ENCODE data around the gene HIVEP2.

HIVEP2 gene

DNA sequence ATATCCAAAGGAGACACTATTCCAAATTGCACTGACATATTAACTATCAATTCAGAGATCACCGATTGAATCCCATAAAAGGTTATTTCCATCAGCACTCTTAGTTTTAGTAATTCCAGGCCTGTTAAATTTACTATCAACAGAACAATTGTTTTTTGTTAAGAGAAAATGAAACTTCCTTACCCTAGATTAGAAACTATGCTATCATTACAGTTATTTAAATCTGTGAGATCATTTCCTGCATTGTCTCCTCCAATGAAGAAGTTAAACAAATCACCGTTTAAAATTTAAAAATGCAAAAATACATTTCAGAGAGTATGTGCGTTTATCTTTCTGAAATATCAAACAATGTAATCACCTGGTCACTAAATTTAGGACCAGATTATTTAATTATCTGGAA lies 57.5 kb downstream of the HIVEP2 start:
- no peak for DNase-seq

DNA sequence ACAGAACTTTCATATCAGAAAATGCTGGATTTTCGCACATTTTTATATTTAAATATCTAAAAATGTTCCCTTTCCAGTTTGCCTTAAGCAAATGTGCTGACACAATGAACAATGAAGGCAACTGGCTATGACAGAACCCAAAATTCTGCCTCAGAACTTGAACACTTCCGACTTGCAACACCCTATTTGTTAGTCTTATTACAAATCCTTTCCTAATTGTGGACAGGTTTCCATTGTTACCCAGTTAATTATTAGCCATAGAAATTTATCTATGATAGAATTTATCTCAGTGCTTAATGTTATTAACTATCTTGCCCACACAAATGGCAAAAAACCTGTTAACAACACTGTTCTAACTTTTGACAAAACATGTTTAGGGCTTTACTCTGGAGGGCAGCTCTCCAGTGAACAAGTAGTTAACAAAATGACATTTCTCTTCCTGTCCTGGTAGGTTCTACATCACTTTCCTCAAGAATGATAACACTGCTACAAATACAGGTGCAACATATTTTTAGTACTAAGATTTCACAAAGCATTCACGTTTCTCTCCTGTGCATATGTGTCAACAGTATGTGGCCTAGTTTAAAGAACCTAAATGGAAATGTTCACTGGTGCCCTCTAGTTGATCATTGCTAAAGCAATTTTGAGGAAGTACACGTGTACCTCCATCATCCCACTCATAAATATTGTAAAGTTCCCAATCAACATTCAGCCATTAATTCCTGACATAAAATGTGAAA lies 58.4 kb downstream of the HIVEP2 start:
- DNase-seq = no peak

DNA sequence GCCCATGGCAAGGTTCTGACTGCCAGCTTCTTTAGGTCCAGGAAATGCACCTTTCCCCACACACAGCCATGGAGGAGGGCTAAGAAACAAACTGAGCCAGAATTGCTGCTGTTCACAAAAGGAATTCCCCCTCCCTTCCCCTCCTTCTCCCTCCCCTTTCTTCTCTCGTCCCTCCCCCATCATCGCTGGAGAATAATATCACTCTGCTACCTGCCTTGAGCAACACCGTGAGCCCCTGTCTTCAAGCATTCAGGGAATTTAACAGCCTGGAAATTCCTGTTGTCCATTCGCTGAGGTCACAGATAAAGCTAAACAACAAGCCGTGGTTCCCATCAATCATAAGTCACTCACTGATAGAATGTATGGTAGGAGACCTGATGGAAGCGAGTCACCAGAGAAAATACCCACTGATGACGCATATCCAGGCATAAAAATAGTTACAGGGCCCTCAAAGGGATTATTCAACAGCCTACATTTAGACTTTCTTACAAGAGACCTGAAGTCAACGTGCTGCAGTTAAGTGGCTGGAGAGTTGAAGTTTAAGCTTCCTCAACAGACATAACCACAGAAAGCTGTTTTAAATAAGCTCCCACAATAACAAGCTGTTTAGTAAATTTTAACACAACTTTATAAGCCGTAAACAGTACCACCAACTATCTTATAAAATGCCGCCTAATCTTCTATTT lies 59.7 kb downstream of the HIVEP2 start:
- no peak for DNase-seq

DNA sequence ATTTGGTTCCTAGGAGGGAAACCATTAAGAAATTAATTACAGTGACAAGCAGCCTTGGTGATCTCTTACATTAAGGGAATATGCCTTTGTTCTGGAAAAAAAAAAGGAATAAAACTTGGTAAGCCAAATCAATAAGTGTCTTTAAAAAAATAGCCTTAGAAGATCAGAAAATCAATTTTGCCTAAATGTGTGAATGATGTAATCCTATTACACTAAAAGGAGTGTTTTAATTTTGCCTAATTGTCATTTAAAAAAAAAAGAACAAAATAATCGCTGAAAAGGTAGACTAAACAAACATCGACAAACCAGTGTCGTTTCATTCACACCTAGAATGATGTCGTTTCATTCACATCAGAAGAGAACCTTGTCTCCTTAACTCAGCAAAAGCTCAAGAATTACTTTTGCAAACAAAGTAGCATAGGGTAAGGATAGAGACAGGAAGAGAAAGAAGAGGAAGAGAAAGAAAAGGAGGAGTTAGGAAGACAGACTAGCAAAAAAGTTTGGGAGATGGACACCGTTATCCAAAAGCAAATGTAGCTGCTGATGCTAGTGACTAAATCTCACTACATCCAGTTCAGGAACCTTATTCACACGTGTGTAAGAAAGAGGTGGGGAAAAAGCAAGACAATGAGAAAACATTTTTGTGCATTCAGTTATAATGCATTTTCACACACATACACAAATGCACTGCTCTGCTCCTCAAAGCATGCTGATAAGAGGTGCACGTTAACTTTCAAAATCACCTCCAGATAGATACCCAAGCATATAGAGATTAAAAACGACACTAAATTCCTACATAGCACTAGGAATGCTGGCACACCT lies 60.6 kb downstream of the HIVEP2 start:
- DNase-seq = no peak

DNA sequence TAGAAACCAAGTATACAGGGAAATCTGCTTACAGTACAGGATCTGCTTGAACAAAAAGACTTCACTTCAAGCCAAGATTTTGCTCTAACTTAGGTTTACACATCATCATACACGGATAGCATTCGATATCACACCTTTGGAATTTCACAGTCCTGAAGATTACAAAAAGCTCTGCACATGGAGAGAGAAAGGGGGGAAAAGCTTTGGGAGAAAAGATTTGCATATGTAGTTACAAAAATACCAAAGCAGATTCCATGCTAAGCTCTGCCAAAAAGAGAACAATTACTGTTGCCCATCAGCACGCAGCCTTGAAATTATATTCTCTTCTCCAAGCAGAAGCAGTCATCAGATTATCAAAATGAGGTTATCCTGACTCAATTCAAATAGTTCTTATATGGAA lies 62.0 kb downstream of the HIVEP2 start:
- no peak for DNase-seq

DNA sequence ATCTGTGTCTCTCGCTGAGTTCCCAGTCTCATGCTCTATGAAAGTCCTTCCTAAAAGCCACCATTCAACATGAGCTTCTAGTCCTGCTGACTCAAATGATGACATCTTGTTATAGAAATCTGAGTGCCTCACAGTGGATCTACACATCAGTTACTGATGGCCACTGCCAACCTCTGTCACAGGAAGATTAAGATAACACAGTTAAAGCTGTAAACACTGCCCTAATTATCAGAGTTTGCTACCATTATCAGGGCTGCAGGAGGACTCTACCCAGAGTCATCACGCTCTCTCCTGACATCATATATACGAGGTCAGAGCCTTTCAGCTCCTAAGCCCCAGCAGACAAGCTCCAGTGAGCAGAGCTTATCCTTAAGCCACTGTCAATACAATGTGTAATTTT lies 63.2 kb downstream of the HIVEP2 start:
- DNase-seq = no peak

DNA sequence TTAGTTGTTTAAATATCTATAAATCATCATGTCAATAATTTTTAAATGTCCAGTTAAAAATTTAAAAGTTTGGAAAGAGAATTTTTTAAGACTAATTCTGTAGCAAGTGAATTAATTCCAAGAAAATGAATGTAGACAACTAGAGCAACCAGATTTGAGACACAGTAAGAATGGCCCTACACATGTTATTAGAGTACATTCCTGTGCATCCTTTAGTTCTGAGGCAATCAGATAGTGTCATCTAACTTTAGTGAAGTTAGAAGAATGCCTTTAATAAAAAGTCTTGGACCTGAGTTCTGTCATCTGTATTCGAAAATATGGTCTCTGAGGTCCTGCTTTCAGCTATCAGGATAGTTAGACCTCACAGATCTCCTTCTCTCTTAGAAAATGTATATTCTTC lies 63.7 kb downstream of the HIVEP2 start:
- no peak for DNase-seq

DNA sequence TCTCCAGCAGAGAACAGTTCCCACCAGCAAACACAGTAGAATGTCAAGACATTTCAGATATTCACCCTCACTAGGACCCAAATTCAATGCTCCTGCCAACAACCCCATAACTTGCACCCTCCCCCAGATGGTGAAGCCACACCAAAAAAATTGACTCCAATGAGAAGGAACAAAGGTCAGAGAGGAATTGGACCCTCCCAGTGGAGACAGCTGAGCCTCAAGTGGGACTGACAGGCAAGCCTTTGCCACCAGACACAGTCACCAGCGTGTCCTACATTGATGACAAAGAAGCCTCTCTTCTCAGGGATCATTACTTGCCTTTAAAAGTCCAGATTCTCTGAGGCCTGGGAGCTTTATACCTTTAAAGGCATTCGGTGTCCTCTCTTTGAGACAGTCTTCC lies 64.8 kb downstream of the HIVEP2 start:
- no peak for DNase-seq

DNA sequence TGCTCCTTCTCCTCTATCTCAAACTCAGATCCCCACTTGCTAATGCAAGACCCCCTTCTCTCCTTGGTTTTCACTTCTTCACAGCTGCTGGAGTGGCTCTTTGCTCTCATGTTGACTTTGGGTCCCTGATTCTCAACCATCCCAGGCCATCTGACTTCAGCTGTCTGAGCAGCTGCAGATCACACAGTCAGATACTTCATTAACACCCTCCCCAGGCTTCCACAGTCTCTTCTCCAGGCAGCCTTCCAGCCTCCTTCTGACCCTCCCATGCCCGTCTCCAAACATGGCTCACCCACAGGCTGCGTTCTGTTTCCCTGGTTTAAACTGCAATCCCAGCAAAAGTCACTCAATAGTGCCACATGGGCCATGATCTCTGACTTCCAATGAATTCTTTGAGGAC lies 65.4 kb downstream of the HIVEP2 start:
- DNase-seq = no peak

DNA sequence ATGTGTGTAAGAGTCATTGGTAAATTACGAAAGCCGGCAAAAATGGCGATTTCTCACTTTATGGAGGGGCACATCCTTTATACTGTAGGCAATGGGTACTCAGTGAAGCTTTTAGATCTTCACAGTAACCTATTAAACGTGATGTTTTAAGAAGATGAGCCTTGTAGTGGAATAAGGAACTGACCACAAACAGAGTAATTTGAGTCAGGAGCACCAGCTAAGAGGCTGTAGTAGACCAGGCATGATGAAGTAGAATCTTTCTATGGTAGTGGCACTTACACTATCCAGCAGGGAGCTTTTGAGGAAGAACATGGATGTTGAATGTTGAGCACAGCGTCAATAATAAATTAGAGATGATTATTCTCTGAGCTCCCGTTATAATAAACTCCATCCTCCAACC lies 65.9 kb downstream of the HIVEP2 start:
- no peak for DNase-seq

DNA sequence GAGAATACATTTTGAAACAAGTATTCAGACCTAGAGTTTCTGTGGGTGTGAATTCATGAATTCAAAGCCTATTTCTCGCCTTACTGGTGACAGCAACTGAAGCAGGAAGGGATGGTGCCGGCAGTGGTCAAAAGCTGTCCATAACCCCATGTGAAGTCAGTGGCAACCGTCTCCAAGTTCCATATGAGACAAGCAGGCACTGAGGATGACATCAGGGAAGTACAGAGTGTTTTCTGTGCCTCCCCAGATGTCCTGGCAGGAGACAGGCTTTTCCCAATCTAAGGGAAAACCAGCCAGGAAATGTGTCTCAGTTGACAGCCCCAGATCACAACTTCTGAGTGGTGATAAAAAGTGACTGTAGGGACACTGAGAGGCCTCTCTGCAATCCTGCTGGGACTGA lies 66.6 kb downstream of the HIVEP2 start:
- no peak for DNase-seq

DNA sequence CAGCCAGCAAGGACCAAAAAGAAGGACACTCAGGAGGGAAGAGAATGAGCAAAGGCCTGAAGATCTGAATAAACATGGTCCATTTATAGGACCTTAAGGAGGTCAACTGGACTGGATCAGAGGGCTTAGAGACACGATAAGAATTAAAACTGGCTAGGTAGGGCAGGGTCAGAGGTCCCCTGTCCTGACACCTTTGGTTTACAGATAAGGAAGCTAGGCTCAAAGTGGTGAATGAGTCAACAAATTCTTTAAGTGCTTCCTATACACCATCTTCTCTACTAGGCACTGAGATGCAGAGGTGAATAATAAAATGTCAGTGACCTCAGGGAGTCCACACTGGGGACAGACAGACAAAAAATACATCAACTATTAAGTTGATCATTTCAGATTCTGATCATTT lies 70.3 kb downstream of the HIVEP2 start:
- no peak for DNase-seq

DNA sequence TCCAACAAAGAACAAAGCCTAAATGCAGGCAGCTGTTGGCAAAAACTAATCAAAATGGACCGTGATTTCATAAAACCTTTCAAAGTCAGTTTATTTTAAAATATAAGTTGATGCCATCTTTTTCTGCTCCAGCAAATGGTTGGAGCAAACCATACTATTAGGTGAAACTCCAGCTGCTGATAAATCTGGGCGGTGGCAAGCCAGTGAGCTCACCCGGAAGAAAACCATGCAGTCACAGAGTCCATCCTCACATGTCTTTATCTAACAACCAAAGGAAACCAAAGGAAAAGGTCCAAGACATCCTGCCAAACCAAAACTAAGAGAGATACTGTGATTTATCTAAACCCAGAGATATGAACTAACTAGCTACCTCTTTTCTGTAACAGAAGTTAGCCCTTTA lies 72.6 kb downstream of the HIVEP2 start:
- no peak for DNase-seq

DNA sequence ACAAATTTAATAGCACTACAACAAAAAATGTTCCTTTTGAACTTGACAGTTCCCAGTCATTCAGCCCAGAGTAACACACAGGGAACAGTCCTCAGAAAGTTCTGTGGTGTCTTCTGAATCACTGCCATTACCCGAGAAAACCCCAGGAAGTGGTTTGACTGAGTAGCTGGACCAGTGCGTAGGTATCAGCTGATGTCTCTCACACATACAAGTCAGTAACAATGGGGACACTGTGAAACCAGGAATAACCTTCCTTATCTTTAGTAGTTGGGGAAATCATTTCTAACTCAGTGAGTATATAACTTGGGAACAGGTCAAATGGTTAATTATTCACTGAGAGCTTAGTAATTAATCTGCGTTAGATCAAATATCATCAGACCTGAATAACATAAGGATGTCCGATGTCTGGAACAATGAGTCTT lies 73.1 kb downstream of the HIVEP2 start:
- no peak for DNase-seq

DNA sequence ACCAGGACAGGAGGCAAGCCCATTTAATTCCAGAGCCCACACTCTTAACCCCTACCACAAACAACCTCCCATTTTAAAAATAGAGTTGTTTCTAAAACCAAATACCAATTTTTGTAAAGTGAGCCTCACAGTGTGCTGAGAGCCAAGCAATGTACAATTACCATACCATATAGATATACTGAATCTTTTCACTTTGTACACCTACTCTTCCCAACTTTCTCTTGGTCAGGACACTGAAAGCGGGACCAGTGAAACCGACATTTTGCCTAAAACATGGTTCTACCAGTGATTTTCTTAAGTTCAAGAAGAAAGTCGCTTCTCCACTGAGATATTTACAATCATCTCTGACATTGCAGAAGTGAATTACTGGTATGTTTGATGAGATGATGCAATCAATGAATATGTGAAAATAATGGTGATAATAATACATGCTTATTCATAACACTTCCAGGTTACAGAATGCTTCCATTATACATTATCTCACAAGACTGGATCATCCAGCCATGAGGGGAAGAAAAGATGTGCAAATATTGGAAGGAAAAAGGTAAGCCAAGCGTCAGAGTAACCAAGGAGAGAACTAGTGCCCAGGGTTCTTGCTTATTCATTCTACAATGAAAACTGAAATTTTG lies 74.1 kb downstream of the HIVEP2 start:
- no peak for DNase-seq

DNA sequence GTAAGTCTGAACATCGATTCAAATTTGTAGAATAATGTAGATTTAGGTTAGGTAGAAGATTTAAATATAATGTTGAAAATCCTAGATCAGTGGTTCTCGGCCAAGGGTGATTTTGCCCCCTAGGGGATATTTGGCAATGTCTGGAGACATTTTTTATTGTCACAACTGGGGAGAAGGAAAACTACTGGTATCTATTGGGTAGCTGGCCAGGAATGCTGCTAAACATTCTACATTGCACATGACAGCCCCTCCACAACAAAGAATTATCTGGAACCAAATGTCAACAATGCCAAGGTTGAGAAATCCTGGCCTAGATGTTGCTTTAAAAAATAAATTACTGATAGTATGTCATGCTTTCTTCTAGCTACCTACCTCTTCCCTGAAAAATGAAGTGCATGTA lies 76.1 kb downstream of the HIVEP2 start:
- no peak for DNase-seq

DNA sequence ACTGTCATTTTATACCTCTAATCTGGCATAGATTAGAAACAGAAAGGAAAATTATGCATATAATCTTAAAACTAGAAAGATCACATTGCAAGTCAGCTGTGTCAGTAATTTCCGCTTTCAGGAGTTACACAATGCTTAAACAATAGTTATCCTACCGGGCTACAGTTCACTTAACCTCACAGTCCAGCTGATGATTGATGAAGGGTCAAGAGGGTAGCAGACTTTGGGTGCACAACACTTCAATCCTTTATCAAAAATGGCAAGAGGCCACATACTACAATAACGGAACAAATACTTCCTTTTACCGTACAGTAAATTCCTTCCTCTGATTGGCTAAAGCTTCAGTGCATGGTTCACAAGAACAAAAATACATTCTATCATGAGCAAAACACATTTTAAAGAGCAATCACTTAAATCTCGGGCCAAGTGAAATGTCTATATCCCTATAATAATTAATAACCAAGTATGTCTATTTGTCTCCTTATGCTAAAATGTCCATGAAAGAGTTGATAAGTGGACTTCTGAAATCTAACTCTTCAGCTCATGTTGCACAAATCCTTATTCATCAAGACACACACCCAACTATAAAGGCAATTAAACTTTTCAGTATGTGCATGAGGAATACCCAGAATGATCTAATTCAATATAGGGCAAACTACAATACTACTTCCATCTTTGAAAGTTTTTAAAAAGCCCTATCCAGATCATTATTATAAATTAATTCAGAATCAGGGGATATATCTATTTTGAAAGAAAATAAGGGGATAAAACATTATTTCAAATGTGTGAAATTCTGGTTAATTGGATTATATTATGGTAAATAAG lies 76.8 kb downstream of the HIVEP2 start:
- DNase-seq = no peak

DNA sequence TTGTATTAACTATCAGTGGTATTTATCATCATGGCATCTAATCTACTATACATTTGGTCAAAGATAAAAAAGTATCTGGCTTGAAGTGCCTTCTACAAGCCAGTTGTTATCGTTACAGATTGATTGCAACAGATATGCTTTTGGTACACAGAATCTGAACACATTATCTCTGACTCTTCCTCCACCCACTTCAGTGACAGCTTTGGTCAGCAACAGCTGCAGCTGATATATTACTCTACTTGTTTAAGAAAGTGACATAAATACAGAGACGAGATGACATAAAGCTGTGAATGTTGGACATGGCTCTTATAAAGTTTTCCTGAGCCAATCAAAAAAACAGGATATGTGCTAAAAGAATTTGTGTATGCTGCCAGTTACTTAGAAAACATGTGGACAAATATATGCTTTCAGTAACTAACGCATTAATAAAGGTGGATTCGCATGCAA lies 77.6 kb downstream of the HIVEP2 start:
- no peak for DNase-seq

DNA sequence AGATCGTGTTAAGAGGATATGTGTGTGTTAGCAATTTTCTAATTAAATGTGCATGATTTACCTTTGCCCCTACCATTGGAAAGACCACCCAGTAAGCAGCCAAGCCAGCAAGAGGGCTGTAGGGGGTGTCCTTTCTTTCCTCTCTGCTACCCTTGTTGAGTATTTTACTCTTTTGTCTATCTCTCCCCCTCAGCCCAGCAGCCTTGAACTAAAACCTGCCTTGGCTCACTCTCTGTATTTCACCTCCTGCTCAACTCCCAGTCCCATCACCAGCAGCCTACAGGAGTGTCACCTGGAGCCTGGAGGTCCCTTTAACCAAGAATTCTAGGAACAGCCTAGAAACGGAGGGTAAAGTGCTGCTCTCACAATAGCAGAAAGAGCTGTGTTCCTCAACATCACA lies 81.0 kb downstream of the HIVEP2 start:
- DNase-seq = no peak

DNA sequence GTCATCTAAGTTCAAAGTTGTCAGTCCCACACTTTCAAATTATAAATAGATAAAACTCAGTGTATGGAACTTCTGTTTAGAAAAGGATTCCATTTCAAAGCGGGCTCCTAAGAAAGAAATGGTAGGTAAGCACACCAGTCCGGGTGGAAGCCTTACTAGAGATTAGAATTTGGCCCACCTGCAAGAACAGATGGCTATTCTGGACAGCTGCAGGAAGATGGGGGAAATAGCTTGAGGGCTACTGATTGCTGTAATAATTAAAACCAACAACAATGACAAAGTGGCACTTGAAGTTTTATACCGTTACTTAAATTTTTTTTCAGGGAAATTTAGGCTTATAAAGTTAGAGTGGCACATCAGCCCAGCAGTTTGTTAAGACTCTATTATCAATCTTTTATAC lies 83.3 kb downstream of the HIVEP2 start:
- DNase-seq = no peak

DNA sequence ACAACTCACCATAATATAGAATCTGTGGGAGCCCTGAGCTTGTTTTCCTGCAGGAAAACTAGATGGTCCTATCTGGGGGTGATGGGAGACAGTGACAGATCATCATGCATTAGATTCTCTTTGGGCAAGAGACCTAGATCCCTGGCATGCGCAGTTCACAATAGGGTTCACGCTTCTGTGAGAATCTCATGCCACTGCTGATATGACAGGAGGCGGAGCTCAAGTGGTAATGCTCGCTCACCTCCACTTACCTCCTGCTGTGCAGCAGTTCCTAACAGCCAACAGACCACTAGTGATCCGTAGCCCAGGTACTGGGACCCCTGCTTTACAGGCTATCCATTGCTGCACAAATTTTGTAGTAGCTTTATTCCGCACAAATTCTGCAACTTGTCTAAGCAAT lies 84.5 kb downstream of the HIVEP2 start:
- no peak for DNase-seq

DNA sequence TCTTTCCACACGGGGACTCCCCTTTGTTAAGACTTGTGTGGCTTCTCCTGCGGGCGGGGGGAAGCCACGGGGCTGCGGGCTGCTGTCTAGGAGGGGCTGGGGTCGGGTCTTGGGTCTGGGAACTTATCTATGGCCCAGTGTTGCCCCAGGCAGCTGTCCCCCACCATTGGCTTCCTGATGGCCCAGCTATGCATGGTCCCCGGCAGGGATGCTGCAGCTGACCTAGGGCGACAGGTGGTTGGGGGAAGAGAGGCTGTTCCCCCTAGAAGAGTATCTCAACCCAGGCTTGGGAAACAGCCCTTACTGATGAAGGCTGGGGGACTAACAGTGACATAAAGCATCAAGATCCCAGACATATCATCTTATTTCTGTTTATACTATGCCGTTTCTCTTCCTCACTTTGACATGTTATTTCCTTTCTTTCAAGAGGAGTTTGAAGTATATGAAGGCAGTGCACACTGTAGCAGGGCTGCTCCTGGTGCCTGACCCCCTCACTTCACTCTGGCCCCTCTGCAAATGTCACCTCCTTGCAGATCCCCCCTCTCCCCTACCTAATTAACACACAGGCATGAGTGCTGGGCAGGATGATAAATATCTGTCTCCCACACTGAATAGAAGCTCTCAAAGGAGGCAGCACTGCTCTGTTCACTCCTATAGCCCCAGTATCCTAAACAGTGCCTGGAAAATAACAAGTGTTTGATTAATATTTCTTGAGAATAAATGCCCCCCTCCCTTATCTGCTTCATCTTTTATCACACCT lies 87.0 kb downstream of the HIVEP2 start:
- DNase-seq = no peak

Data from NCI-H2081 treated with DMSO at 0.1 percent for 48 hours (cell line).